ENCODE data around the gene TBC1D1.

Gene TBC1D1

DNA sequence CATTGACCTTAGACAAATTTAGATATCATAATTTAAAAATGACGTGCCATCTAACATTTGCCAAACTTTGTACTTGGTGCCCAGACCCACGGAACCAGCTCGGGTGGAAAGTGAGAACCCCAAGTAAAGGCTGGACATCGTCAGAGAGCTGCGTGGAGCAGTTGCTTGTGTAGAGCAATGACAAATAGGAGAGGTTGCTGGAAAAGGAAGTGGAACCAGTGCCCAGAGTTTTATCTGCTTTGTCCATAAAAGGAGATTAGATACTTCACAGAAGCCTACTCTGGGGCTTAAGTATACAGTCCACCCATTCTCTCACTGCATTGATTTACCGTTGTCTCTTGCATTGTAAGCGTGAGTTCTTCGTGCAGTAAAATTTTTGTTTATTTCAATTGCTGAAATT, 5.4 kb upstream of the TBC1D1 start:
- no peak for DNase-seq (ENCODE audit: low read depth)

DNA sequence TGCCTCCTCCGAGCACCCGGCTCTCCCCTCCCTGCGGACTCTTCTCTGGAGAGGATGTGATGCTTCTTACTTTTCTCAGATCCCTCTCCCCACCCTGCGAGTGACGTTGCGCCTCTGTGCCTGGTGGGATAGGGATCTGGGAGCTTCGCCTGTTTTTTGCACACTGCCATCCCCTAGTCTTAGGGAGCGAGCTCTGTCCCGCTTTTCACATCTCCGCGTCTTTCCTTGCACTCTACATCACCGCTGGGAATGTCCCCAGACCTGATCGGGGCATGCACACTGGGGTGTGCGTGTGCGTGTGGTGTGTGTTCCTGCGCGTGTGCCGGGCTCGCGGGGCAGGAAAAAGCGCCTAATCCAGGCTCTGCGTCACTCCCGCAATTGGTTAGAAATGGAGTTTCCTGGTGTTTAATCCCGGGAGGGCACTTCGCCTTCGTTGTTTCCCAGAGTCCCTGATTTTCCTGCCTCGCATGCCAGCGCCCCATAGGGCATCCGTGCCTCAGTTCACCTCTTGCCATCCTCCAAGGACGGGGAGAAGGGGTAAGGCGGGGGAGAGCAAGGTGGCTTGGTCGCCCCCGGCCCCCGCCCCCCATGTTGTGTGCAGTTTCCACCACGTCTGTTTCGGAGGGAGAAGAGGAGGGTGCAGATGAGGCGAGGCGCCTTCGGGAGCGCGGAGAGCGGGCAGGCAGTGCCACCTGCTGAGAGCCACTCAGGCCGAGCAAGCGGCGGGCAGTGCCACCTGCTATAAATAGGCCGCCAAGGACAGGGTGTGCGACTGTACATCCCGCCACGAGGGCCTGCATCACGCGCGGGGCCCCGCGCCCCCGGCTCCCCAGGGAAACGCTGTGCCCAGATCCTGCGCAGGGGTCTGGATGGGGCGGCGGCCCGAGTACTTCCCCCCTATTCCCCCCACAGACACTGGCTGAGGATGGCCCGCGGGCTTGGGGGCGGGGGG, 759 bp upstream of the TBC1D1 start:
- DNase-seq (ENCODE audit: low read depth), result peak; percentile 12

DNA sequence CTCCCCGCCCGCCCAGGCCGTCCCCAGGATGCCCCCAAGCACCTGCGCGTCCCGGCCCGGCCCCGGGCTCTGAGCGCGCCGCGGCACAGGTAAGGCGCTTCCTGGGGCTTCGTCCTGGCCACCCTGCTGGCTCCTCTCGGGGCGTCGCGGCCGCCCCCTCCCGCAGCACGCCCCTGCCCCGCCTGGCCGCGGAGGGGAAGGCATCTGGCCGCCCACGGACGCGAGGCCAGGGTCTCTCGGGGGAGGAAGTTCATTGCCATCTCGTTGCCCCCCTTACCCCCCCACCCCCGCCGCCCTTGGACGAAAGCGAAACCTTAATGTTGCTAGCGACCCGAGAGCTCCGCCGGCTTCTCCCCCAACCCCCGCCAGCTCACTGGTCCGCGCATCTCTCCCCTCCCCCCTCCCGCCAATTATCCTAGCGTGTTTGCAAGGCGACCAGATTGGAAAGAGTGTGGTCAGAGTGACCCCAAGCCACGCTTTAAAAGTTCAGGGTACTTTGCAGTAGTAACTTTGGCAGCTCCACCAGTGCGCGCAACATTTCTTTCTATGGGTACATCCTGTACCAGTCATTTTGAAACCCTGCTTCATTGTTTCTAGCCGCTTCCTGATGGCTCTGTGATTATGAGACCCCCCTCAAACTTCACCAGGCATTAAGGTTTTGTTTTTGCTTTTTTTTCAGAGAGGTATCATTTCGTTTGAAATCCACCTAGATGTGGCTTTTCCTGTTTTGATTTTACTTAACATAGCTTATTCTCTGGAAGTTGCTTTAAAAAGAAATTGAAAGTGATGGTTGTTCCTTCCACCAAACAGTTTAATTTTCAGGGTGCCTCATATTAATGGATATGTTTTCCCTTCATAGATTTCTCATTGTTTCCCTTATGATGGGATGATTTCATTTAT, 626 bp downstream of the TBC1D1 start:
- peak; percentile 46 for DNase-seq (ENCODE audit: low read depth)

DNA sequence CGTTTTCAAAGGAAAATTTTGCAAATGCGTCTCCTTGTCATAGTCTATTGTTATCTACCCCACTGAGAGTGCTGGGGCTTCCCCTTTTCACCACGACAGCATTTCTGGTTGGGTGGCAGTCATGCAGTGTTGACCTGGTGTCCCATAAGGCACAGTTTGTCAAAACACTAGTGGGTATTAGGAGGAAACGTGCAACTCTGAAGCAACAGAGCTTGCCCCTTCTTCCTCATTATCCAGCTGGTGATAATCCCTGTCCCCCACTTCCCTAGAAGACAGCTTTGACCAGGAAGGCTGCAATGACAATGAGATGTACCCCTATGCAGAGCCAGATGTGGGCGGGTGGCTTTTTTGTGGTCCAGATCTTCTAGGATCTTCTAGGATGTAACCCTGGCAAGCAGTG, 1.8 kb downstream of the TBC1D1 start:
- DNase-seq (ENCODE audit: low read depth), result peak; percentile 43

DNA sequence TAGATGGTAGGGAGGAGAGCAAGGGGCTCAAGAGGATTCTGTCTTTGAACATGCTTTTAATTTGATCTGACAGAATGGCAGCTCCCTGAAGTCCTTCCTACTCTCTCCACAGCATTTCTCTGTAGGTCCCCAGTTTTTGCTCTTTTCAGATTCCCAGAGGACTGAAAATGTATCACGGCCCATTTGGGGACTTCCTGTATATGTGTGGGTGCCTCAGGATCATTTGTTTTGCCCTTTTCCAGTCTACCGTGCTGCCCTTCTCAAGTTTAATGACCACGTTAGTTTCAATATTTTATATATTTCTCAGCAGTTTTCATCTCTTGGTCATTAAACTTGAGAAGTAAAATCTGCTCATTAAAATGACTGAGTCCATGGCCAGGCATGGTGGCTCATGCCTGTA, 2.3 kb downstream of the TBC1D1 start:
- DNase-seq (ENCODE audit: low read depth), result no peak

DNA sequence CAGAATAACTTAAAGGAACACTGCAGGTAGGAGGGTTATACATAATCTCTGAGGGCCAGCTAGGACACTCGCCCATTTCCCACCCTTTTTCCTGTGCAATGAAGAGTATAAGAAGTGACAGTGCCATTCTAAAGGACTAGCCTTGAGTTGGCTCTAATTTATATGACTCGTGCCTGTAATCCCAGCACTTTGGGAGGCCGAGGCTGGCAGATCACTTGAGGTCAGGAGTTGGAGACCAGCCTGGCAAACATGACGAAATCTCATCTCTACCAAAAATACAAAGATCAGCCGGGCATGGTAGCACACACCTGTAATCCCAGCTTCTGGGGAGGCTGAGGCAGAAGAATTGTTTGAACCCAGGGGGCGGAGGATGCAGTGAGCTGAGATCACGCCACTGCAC, 4.4 kb downstream of the TBC1D1 start:
- no peak for DNase-seq (ENCODE audit: low read depth)

DNA sequence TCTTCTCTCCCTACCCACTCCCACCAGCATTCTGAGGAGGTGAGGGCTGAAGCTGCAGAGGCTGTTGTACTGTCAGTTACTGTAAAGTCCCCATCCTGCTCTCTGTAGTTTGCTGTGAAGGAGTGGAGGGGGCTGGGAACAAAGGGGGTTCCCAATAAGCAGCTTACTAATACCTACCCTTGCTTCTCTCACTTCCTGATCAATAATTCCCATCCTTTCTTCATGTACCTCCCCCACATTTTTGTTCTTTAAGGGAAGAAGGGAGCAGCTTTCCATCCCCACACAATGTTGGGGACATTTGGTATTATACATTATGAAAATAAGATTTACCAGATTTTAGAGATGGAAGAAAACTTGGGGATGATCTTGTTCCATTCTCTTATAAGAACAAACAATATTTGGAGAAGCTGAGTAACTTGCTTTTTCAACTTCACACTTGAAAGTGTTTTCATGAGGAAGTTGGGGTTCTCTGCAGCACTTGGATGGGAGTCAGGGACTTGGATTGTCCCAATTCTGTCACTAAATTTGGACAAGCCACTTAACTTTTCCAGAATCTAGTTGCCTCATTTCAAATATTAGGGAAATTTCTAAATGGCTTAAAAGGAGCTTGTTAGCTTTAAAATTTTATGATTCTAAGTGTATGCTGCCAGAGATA, 5.4 kb downstream of the TBC1D1 start:
- DNase-seq (ENCODE audit: low read depth), result no peak

DNA sequence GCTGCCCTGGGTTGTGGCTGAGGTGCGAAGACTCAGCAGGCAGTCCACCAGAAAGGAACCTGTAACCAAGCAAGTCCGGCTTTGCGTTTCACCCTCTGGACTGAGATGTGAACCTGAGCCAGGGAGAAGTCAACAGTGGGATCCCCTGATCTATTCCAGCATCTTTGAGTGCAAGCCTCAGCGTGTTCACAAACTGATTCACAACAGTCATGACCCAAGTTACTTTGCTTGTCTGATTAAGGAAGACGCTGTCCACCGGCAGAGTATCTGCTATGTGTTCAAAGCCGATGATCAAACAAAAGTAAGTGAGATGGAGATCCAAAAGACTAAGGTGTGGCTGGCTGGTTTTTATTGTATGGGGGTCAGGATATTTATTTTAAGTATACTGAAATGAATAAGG, 11.3 kb downstream of the TBC1D1 start:
- DNase-seq (ENCODE audit: low read depth), result no peak

DNA sequence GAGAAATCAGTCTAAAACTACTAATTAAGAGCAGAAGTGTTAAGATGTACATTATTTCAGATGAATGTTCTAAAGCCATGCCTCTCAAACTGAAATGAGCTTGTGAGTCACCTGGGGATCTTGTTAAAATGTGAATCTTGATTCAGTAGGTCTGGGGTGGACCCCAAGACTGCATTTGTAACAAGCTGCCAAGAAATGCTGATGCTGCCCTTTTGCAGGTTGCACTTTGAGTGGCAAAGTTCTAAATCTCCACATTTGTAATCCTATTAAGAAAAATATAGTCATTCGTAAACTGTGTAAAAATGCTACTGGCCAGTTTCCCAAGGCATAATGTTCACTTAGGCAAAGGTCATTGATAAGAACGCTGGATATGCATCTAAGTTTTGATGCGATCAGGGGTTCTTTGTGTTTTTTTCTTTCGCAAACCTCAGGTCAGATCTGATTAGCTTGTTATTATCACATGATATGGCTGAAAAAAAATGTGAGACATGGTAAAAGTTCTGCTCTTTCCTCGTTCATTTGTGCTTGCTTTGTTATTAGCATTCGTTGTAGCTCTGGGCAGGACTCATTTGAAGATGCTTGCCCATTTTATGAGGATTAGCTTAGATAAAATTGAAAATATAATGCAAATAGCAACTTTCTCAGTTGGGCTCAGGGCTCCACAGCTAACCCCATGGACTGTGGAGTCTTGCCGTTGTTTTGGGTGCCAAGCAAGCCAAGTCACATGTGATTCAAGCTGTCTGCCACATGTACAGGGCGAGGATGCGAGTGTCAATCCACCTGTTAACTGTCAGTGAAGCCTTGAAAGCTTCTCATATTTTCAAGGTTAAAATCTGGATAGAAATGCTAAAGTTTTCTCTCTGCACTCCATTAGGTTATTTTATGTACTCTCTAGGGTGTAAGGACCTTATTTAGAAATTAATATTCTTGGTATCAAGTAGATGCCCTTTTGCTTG, 12.1 kb downstream of the TBC1D1 start:
- DNase-seq (ENCODE audit: low read depth), result no peak

DNA sequence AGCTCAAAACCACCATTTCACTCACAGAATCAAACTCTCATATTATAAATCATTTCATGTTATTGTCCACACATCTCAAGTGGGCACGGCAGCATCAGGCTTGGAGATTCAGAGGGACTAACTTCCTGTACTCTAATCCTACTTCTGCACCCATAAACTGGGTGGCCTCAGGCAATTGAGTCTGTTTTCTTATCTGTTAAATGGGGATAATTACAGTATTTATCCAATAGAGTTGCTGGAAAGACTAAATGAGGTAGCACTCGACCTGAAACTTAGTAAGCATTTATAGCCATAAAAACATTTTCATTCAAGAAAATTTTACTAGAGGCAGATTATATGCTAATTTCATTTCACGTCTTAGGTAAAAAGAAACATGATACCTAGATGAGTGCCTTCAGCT, 13.0 kb downstream of the TBC1D1 start:
- DNase-seq (ENCODE audit: low read depth), result no peak

DNA sequence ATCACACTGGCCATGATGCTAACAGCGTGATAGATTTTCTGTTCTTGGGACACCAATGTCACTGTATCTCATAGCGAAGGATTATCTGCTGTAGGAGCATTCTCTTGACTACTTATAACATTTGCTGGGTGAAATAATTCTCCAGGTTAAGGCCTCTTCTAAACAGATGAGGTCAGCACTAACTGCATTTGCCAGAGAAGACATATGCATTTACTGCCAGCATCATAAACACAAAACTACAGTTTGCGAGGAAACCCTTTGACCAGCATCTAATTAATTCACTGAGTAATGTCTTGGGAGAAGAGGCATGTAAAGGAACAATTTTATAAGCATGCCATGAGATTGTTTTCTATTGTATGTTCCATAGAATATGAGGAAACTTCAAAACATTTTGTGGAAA, 13.9 kb downstream of the TBC1D1 start:
- no peak for DNase-seq (ENCODE audit: low read depth)

DNA sequence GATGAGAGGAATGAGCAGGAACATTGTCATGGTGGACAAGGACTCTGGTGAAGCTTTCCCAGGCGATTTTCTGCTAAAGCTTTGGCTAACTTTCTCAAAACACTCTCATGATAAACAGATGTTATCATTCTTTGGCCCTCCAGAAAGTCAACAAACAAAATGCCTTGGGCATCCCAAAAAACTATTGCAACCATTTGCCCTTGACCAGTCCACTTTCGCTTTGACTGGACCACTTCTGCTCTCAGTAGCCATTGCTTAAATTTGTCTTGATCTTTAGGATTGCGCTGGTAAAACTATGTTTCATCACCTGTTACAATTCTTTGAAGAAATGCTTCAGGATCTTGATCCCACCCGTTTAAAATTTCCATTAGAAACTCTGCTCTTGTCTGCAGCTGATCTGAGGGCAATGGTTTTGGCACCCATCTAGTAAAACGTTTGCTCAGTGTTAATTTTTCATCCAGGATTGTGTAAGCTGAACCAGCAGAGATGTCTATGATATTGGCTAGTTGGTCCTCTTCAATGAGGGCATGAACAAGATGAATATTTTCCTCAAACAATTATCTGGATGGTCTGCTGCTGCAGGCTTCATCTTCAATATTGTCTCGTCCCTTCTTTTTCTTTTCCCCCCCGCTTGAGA, 14.8 kb downstream of the TBC1D1 start:
- no peak for DNase-seq (ENCODE audit: low read depth)

DNA sequence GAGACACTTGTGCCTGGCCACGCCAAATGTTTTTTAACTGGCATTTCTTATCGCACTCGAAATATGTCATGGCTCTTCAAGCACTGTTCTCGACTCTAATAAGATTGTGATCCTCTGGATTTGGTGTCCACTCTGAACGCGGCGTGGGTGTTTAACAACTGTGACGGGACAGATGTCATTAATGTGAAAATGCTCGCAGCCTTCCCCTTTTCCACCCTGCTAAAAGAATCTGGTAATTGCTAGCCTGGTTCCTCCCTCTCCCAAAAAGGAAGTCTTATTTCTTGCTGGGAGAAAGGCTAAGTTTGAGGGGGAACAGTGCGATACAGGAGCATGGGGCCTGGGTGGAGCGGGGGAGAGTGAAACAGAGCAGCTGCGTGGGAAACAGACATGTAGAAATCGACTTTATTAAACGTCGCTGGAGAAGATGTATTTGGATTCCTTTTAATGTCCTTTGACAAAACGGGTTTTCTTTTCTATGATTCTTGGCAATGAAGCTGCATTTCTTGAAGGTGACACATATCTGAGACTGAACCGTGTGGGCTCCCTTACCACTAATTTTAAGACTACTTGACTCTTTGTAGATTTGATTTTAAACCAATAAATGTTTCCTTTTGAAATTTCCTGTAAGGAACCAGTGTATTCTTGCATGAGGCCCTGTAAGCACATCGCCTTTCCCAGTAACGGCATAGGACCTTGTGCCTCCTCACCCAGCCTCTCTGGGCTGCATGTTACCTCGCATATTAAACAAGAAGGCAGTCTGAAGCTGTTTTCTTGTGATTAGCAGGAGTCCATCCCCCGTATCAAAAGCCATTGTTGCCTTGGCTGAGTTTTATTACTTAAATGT, 17.8 kb downstream of the TBC1D1 start:
- no peak for DNase-seq (ENCODE audit: low read depth)

DNA sequence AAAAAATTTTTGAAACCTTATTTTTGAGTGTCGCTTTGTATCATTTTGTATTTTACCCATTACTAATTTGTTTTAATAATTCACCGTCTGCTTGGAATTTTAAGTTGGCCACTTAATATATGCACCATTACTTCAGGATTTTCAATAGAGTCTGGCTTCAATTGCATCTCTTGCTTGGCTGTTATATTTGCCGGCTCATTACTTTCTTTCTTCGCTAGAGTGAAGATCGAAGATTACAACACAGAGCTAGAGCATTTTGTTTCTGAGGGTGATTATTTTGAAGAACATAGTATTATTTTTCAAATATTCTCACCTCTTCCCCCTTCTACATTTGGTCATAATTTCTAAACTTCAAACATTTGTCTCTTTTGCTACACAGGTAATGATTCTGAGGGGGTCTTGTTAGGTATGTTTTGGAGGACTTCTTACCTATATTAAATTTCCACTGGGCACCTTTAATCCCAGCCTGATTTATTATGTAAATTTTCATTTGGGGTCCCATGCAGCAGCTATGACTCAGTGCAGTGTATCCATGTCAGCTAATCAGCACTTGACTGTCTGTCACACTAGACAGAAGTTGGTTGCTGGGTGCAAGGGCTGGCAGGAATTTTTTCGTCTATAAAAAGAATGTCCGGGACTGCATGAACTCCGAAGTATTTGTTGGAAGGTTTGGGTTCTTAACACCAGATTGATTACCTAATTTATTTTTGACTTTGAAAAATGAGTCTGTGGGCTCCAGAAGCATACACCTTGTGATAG, 18.6 kb downstream of the TBC1D1 start:
- no peak for DNase-seq (ENCODE audit: low read depth)

DNA sequence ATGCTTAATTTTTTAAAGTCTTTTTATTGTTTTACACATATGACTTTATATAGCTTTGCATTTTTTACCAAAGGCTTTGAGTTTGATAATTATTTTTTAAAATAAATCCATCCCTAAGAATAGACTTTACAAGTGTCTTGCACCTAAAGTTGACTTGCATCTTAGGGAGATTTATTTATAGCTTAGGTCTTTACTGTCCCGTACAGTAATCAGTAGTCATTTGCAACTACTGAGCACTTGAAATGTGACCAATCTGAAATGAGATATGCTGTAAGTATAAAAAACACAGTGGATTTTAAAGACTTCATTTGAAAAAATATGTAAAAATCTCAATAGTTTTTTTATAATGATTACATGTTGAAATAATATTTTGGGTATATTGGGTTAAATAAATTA, 19.2 kb downstream of the TBC1D1 start:
- DNase-seq (ENCODE audit: low read depth), result no peak

DNA sequence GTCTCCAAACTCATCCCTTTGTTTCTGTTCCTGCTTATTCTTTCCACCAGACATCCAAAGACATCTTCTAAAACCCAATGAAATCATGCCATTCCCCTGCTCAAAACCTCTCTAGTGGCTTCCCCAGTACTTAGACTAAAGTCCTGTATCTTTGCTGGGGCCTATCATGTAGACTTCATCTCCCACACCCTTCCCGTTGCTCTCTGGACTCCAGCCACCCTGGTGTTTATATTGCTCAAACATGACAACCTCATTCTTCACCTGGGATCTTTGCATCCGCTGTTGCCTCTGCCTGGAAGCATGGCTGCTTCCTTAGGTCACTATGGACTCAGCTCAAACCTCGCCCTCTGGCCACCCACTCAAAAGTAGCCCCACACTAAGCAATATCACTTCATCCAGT, 23.7 kb downstream of the TBC1D1 start:
- no peak for DNase-seq (ENCODE audit: low read depth)

DNA sequence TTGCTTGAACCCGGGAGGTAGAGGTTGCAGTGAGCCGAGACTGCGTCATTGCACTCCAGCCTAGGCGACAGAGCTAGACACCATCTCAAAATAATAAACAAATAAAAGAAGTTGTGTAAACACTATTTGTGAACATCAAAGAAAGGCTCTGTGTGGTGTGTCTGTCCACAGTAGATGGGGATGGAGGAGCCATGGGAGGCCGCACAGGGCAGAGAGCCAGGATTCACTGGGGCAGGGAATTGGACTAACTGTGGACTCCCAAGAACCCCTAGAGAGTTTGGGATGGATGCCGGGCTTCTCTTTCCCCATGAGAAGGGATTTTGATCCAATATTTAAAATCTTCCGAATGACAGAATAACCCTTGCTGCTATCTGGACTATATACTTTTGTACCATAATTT, 26.5 kb downstream of the TBC1D1 start:
- DNase-seq (ENCODE audit: low read depth), result no peak

DNA sequence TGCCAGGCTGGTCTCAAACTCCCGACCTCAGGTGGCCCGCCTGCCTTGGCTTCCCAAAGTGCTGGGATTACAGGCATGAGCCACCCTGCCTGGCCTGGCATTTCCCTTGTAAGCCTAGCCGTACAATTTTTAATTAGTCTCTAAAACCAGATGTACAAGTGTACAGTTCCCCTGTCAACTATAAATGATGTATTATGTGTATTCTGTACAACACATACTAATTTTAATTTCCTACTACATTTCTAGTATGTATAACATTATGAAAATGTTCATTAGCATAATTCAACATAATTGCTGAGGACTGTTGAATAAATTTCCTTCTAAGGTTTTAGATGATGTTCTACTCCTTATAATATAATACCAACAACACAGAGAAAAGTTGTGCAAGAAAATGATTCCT, 27.8 kb downstream of the TBC1D1 start:
- no peak for DNase-seq (ENCODE audit: low read depth)

DNA sequence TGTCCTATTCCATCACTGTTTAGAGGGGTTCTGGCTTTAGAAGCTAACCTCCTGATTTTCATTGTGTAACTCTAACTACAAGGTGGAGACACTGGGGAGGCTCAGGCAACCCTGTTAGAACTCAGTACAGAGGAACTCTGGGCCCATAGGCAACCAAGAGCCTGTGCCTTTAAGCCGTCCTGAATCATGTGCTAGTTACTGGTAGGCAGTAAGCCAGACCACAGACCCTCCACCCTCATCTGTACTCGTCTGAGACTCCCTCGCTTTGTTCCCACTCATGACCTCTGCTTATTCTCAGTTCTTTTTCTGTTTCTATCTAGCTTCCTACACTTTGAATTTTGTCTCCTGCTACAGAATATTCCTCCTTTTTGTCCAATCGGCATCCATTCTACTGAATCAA, 31.4 kb downstream of the TBC1D1 start:
- no peak for DNase-seq (ENCODE audit: low read depth)
